ENCODE results near the gene CHN2. TPM values are rescaled to one million over a fixed set of nuclear protein-coding genes. Genes with fewer than 3 reads are reported as not detected.

CHN2 gene
- total RNA-seq, 1 experiment from 2014 or later = 18.8 TPM

DNA sequence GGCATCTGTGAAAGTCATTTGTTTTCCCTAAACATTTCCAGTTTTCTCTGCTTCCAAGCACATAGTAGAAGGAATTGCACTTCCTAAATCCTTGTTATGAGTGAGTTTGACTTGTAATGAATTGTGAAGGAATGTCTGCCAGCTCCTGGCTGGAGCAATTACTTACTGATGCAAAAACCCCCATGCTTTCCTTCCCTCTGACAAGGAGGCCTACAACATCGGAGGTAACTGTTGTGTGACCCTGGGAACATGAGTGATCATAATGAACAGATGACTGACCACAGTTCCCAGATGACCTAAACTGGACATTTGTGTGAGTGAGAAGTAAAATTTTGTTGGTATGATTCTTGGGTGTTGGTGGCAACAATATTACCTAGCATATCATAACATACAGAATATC is 26.9 kb upstream of the CHN2 start:
- Histone ChIP-seq H3K4me3 (ENCODE audit: low read depth, low read length) (no peak overlapping the region), H3K4me1 (peaks cover 10% of the 10 kb centered on the region), H3K36me3 (ENCODE audit: control insufficient read depth, insufficient read depth, low read length) (no peaks in the 10 kb centered on the region), H3K9me3 (peaks cover 11% of the 10 kb centered on the region), H3K27me3 (replicated peaks; ENCODE audit: control insufficient read depth, insufficient read depth, low read length) (no peaks in the 10 kb centered on the region)
- no peak for DNase-seq
- H3K36me3 Mint-ChIP-seq (ENCODE audit: insufficient read depth, unreplicated experiment) = no peaks in the 10 kb centered on the region
- BruUV-seq (replicated peaks) = no TSS peak
- no peak overlapping the region for H3K4me3 Mint-ChIP-seq (ENCODE audit: unreplicated experiment)
- H3K9me3 Mint-ChIP-seq (ENCODE audit: unreplicated experiment) = peaks cover 11% of the 10 kb centered on the region
- intact Hi-C loops (cut with micrococcal nuclease; ENCODE audit: unreplicated experiment) = no loop called here
- peaks cover 8% of the 10 kb centered on the region for H3K4me1 Mint-ChIP-seq (ENCODE audit: low read depth, unreplicated experiment)
- no peak for TF ChIP-seq CTCF (IDR thresholded peaks at IDR 0.05; ENCODE audit: insufficient read depth in 1 of 2, low read depth in 1 of 2, low read length in 1 of 2, severe bottlenecking in 1 of 2, unreplicated experiment in 1 of 2)
- no peak overlapping the region for H3K27ac Mint-ChIP-seq (ENCODE audit: unreplicated experiment)
- CTCF ChIA-PET = no interaction called here
- H3K27me3 Mint-ChIP-seq (ENCODE audit: insufficient read depth, unreplicated experiment) = no peaks in the 10 kb centered on the region
- POLR2A ChIA-PET = no interaction called here

DNA sequence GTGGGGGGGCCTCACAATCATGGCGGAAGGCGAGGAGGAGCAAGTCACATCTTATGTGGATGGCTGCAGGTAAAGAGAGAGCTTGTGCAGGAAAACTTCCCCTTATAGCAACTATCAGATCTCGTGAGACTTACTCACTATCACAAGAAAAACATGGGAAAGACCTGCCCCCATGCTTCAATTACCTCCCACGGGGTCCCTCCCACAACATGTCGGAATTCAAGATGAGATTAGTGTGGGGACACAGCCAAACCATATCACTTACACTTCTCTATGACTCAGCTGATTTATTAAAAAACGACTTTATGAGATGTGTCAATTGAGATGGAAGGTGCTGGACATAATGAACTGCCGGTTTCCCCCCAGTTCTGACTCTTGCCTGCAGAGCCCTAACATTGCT is 23.8 kb upstream of the CHN2 start:
- no peak for TF ChIP-seq CTCF (IDR thresholded peaks at IDR 0.05; ENCODE audit: insufficient read depth in 1 of 2, low read depth in 1 of 2, low read length in 1 of 2, severe bottlenecking in 1 of 2, unreplicated experiment in 1 of 2)
- BruUV-seq (replicated peaks) = no TSS peak
- POLR2A ChIA-PET = no interaction called here
- no peaks in the 10 kb centered on the region for H3K27me3 Mint-ChIP-seq (ENCODE audit: insufficient read depth, unreplicated experiment)
- H3K27ac Mint-ChIP-seq (ENCODE audit: unreplicated experiment) = no peak overlapping the region
- CTCF ChIA-PET = interaction anchor here (0.6 kb wide), 1 partner anchor 23 kb away, joined by 3 read pairs; no protein-coding TSS in a partner anchor
- Histone ChIP-seq H3K4me3 (ENCODE audit: low read depth, low read length) (no peak overlapping the region), H3K4me1 (no peaks in the 10 kb centered on the region), H3K27me3 (replicated peaks; ENCODE audit: control insufficient read depth, insufficient read depth, low read length) (no peaks in the 10 kb centered on the region), H3K9me3 (peaks cover under 1% of the 10 kb centered on the region; the same call in 1 of the 2 replicates), H3K36me3 (ENCODE audit: control insufficient read depth, insufficient read depth, low read length) (no peaks in the 10 kb centered on the region)
- H3K9me3 Mint-ChIP-seq (ENCODE audit: unreplicated experiment) = peaks cover 4% of the 10 kb centered on the region
- no peak for DNase-seq
- H3K4me1 Mint-ChIP-seq (ENCODE audit: low read depth, unreplicated experiment) = no peaks in the 10 kb centered on the region
- intact Hi-C loops (cut with micrococcal nuclease; ENCODE audit: unreplicated experiment) = no loop called here
- no peak overlapping the region for H3K4me3 Mint-ChIP-seq (ENCODE audit: unreplicated experiment)
- no peaks in the 10 kb centered on the region for H3K36me3 Mint-ChIP-seq (ENCODE audit: insufficient read depth, unreplicated experiment)

GRCh38 chr7:29173458-29173857 is 21.1 kb upstream of the CHN2 start:
- Mint-ChIP-seq H3K4me1 (ENCODE audit: low read depth, unreplicated experiment) (peaks cover 8% of the 10 kb centered on the region), H3K4me3 (ENCODE audit: unreplicated experiment) (no peak overlapping the region), H3K27ac (ENCODE audit: unreplicated experiment) (no peak overlapping the region), H3K9me3 (ENCODE audit: unreplicated experiment) (no peaks in the 10 kb centered on the region), H3K27me3 (ENCODE audit: insufficient read depth, unreplicated experiment) (no peaks in the 10 kb centered on the region), H3K36me3 (ENCODE audit: insufficient read depth, unreplicated experiment) (no peaks in the 10 kb centered on the region)
- no peak for TF ChIP-seq CTCF (IDR thresholded peaks at IDR 0.05; ENCODE audit: insufficient read depth in 1 of 2, low read depth in 1 of 2, low read length in 1 of 2, severe bottlenecking in 1 of 2, unreplicated experiment in 1 of 2)
- no peak for DNase-seq
- H3K4me3 ChIP-seq (ENCODE audit: low read depth, low read length) = no peak overlapping the region
- ChIA-PET POLR2A (interaction anchor here (0.6 kb wide), 1 partner anchor 261 kb away, joined by 4 read pairs; no protein-coding TSS in a partner anchor), CTCF (no interaction called here)
- intact Hi-C loops (cut with micrococcal nuclease; ENCODE audit: unreplicated experiment) = no loop called here
- BruUV-seq (replicated peaks) = no TSS peak
- no peaks in the 10 kb centered on the region for H3K27me3 ChIP-seq (replicated peaks; ENCODE audit: control insufficient read depth, insufficient read depth, low read length)
- H3K4me1 ChIP-seq = no peaks in the 10 kb centered on the region
- no peaks in the 10 kb centered on the region for H3K9me3 ChIP-seq
- H3K36me3 ChIP-seq (ENCODE audit: control insufficient read depth, insufficient read depth, low read length) = no peaks in the 10 kb centered on the region

Measured in Caco-2 (cell line).